ENCODE measurements around the gene LRIT2.
"Not testable (repeated sequence)": the region's sequence is repeated elsewhere in the genome, so short reads cannot be mapped to it uniquely, and the experiment has no call there.

LRIT2 gene

DNA sequence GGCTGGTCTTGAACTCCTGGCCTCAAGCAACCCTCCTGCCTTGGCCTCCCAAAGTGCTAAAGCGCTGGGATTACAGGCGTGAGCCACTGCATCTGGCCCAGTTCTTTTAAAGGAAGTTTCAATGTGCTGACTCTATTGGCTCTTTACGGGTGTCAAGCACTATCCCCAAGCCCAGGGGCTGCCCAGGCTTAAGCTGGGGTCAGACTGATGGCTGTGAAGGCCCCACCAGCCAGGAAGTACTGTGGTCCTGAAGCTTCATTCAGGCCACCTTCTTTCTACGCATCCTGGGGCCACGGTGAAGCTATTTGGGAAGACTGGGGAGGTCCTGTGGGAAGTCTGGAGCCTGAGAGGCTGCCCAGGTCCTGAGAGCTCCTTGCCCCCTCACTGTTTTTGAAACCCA, 43.7 kb downstream of the LRIT2 start:
- in situ Hi-C loops (cut with HindIII; ENCODE audit: low sequenced_read_pairs) = no loop called here

DNA sequence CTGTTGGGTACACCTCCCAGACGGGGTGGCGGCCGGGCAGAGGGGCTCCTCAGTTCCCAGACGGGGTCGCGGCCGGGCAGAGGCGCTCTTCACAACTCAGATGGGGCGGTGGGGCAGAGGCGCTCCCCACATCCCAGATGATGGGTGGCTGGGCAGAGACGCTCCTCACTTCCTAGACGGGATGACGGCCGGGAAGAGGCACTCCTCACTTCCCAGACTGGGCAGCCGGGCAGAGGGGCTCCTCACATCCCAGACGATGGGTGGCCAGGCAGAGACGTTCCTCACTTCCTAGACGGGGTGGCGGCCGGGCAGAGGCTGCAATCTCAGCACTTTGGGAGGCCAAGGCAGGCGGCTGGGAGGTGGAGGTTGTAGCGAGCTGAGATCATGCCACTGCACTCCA, 45.0 kb downstream of the LRIT2 start:
- H3K4me3 ChIP-seq (ENCODE audit: low read depth, low read length); DNase-seq (ENCODE audit: low read depth, low spot score); in situ Hi-C loops (cut with HindIII; ENCODE audit: low sequenced_read_pairs): not testable (repeated sequence)

More for the DNA sequence above, 43.7 kb downstream of the LRIT2 start:
- no peak for DNase-seq (ENCODE audit: low read depth, low spot score)
- no peak overlapping the region for H3K4me3 ChIP-seq (ENCODE audit: low read depth, low read length)
- TF ChIP-seq, protein P1, sequence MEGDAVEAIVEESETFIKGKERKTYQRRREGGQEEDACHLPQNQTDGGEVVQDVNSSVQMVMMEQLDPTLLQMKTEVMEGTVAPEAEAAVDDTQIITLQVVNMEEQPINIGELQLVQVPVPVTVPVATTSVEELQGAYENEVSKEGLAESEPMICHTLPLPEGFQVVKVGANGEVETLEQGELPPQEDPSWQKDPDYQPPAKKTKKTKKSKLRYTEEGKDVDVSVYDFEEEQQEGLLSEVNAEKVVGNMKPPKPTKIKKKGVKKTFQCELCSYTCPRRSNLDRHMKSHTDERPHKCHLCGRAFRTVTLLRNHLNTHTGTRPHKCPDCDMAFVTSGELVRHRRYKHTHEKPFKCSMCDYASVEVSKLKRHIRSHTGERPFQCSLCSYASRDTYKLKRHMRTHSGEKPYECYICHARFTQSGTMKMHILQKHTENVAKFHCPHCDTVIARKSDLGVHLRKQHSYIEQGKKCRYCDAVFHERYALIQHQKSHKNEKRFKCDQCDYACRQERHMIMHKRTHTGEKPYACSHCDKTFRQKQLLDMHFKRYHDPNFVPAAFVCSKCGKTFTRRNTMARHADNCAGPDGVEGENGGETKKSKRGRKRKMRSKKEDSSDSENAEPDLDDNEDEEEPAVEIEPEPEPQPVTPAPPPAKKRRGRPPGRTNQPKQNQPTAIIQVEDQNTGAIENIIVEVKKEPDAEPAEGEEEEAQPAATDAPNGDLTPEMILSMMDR (IDR thresholded peaks at IDR 0.05; ENCODE audit: low read depth, low read length) = no peak

DNA sequence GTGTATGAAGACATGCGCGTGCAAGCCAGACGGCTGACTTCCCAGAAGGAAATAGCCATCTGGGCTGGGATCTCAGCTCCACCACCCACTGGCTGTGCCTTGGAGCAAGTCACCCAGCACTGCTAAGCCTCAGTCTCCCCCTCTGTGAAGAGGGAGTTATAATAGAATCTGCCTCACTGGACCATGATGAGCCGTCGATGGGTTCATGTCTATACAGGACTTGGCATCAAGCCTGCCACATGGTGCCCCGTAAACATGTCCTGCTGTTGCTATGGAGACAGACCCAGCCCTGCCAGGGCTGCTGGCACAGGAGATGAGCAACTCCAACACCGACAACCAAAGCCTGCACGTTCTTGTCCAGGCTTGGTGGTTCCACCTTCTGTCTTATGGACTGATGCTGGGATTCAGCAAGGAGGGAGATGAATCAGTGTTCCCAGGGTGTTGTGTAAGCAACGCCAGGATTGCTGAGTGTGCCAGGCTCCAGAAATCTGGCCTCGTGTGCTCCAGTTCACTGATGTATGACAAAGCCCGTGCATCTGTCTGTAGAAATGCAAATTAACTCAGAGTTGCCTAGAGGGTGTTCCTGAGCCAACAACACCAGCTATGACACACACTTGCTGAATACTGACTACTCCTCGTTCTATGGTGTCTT, 46.2 kb downstream of the LRIT2 start:
- in situ Hi-C loops (cut with HindIII; ENCODE audit: low sequenced_read_pairs) = no loop called here
- H3K4me3 ChIP-seq (ENCODE audit: low read depth, low read length) = no peak overlapping the region
- TF ChIP-seq, protein P1 (IDR thresholded peaks at IDR 0.05; ENCODE audit: low read depth, low read length) = no peak
- DNase-seq (ENCODE audit: low read depth, low spot score) = no peak

DNA sequence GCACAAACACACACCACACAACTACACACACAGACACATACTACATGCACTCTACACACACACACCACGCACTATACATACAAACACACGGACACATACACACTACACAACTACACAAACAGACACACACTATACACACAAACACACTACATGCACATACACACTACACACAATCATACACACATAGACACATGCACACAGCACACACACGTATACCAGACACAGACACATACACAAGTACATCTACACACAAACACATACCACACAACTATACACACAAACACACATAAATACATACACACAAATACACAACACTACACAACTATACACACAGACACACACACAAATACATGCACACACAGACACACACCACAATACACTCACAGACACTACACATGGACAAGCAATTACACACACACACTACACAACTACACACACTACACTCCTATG, 47.2 kb downstream of the LRIT2 start:
- TF ChIP-seq, protein P1 (IDR thresholded peaks at IDR 0.05; ENCODE audit: low read depth, low read length) = no peak
- no peak overlapping the region for H3K4me3 ChIP-seq (ENCODE audit: low read depth, low read length)
- in situ Hi-C loops (cut with HindIII; ENCODE audit: low sequenced_read_pairs) = no loop called here
- DNase-seq (ENCODE audit: low read depth, low spot score) = no peak

DNA sequence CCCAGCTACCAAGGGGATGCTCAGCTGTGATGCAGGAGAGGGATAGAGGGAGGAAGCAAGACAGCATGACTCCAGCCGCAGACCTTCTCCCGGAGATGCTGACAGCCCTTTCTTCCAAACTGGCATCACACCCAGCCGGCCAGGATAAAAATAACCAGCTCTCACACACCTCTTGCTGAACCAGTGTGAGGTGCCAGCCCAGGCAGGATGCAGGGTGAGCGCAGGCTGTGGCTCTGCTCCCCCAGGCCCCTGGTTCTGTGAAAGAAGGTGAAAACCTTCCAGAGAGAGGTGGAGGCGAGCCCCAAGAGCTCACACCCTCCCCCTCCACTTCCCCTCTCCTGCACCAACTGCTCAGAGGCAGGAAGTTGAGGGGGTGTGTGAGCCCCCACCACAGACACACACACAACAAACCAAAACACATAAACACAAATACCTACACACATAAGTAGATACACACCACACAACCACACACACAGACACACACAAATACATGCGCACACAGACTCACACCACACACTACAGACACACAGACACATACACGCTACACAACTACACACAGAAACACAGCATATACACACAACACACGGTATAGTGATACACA, 47.7 kb downstream of the LRIT2 start:
- TF ChIP-seq, protein P1 (IDR thresholded peaks at IDR 0.05; ENCODE audit: low read depth, low read length) = no peak
- no peak for DNase-seq (ENCODE audit: low read depth, low spot score)
- in situ Hi-C loops (cut with HindIII; ENCODE audit: low sequenced_read_pairs) = no loop called here
- no peak overlapping the region for H3K4me3 ChIP-seq (ENCODE audit: low read depth, low read length)

DNA sequence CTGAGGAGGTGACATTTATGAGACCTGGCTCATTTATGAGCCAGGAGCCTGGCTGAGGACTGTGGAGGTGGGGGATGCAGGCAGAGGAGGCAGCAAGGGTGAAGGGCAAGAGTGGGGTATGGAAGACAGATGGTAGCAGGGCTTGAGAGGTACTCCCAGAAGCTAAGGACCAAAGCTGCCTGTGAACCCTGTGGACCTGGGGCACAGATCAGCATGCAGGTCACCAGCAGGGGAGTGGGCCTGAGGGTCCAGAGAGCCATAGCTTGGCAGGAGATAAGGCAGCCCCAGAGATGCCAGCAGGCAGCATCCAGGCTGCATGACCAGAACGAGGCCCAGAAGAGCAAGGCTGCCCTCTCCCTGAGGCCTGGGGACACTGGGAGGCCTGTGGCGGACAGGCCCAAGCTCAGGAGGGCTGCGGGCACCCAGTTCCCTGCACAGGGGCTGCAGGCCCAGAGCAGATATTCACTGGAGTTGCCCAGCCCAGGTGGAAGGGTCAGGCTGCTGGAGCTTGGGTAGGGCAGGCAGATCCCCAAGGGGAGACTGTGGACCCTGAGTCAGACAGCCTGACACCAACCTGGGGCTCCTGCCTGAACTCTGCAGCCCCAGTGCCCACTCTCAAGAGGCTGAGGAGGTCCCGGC, 48.4 kb downstream of the LRIT2 start:
- in situ Hi-C loops (cut with HindIII; ENCODE audit: low sequenced_read_pairs) = no loop called here
- DNase-seq (ENCODE audit: low read depth, low spot score) = no peak
- no peak overlapping the region for H3K4me3 ChIP-seq (ENCODE audit: low read depth, low read length)
- TF ChIP-seq, protein P1 (IDR thresholded peaks at IDR 0.05; ENCODE audit: low read depth, low read length) = no peak

DNA sequence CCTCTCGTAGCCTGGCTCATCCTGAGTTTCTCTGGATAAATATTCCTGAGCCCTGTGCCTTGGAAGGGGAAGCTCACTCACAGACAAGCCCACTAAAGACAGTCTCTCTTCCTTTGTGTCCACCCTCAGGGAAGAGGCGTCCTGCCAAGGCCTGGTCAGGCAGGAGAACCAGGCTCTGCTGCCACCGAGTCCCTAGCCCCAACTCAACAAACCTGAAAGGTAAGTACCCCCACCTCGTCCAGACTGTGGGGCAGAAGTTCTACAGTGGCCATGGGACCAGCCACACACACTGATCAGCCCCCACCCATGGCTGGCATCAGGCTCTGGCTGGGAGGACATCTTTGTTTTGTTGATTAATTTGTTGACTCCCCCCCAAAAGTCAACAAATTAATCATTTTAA, 49.0 kb downstream of the LRIT2 start:
- DNase-seq (ENCODE audit: low read depth, low spot score) = no peak
- in situ Hi-C loops (cut with HindIII; ENCODE audit: low sequenced_read_pairs) = no loop called here
- TF ChIP-seq, protein P1 (IDR thresholded peaks at IDR 0.05; ENCODE audit: low read depth, low read length) = no peak
- H3K4me3 ChIP-seq (ENCODE audit: low read depth, low read length) = no peak overlapping the region
